Stimulated activated CD8-positive, alpha-beta memory T cell treated with anti-CD3 and anti-CD28 coated beads, Interleukin-12 subunit alpha, Interleukin-12 subunit beta, amount 100 ng/mL, for 4 hours (primary cell): Measurements from ENCODE around the gene GALNT10.

Experiments used
- DNase-seq: peaks from one replicate; pipeline ENCODE4 v3.0.0-alpha.2; 2020; ENCODE audit warnings: low read depth

GALNT10 gene

GRCh38 chr5:154295551-154295950, 105.0 kb downstream of the GALNT10 start:
- no peak for DNase-seq

DNA sequence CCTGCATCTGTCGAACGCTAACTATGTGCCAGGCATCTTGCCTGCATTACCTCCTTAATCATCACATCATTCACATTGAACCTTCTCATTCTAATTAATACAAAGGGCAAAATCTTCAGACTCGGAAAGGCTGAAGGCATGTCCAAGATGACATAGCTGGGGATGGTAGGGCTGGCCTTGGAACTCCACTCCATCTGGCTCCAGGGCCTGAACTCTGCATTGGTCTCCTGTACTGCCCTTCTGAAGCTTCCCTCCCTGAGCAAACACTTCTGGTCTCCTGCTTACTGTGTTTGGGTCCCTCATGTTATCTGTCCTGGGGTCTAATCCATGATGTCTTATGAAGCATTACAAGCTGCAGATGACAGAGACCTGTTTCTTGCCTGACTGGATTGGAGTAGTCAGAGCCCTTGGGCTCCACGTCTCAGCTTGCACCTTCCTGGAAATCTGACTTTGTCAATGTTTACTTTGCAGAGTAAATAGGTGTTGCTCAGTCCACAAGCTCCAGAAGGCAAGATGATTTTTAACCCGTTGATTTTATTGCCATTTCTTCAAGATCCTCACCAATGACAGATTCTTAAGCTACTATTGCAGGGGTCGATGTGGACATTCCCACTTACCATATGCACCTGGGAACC, 106.1 kb downstream of the GALNT10 start:
- DNase-seq: no peak

DNA sequence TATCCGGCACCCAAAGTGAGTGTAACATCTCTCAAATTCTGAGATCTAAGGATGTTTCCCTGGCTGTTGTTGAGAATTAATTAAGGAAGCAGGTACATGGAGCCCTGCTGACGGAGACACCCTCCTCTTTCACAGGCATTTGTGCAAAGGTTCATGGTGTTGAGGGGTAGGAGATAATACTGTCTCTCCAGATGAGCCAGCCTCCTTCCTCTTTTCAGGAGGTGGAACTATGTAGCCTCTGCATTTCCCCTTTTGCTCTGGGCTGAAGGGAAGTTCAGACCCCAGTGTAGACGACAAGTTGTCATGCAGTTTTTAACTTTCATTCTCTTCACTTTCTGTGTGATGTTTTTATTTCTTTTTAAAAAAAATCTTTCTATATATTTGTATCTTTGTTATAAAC, 107.5 kb downstream of the GALNT10 start:
- DNase-seq: no peak

DNA sequence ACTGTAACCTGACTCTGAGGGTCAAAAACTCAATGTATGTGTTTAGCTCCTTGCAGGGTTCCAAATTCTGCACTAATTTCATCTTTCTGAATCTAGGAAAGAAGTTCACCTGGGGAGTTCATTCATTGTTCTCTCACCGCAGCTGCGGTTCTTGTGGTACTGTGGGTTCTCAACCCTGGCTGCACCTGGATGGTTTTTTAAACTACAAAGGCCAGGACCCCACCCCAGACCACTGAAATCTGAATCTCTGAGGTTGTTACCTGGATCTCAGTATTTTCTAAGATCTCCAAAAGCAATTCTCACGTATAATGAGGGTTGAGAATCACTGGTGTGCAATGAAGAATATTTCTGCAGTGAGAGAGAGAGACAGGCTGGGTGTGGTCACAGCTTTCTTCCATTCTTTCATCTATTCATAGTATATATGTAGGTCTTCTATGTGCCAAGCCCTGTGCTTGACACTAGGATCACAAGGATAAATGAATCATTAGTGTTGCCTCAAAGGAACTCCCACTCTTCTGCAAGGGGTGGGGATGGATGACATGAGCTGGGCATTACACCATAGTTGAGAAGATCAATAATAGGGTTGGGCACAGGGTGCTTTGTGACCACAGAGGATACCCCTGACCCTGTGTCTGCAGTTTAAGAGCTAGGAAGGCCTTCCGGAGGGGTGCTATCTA, 109.8 kb downstream of the GALNT10 start:
- no peak for DNase-seq

DNA sequence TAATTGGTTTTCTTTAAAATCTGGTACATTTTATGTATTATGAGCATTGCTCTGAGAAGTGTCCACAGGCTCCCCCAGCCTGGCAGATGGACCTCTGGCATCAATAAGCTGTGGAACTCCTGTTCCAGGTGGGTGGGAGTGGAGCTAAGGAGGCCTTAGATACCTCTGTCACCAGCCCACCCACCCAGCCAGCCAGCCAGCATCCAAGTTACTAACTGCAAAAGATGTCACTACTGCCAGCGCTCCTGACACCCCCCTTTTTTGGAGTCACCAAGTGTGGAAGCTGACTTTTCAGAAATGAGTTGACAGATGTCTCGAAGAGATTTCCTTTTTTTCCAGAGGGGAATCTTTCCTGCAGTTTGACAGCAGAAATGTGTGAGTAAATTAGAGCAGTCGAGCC, 111.2 kb downstream of the GALNT10 start:
- DNase-seq: no peak

- DNase-seq: no peak
Measured at GRCh38 chr5:154302161-154302560, 111.6 kb downstream of the GALNT10 start.

GRCh38 chr5:154303133-154303532, 112.6 kb downstream of the GALNT10 start:
- DNase-seq: no peak

DNA sequence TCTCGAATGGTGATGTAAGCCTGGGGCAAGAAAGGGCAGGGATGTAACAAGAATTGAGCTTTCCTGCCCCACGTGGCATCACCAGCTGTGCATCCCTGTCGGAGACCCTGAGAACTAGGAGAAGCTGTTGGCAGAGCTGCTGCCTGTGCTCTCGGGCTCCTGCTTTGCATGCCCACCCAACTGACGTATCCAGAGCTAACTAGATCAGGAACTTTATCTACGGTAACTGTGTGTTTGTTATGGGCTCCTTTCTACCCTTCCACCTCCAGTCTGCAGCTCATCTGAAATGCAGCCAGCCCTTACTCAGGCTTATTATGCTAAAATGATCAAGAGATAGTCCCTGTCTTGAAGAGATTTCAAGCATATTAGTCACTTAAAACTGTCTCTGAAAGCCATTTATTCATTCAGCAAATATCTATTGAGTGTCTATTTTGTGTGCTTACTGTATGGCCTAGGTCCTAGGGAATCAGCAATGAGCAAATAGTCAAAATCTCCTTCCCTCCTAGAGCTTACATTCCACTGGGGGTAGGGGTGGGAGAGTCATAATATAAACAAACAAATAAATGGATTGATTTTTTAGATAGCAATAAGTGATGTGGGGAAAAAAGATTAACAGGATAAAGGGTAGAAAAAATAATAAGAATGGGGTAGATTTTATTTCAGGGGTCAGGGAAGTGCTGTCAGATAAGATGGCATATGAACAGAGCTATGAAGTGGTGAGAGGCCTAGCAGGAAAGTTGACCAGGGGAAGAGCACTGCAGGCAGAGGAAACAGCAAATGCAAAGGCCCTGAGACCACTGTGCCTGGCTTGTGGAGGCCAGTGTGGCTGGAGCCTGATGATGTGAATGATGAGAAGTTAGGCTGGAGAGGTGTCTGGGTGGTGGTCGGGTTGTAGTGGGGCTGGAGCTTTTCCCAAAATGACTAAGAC, 118.2 kb downstream of the GALNT10 start:
- no peak for DNase-seq

GRCh38 chr5:154309371-154309745, 118.8 kb downstream of the GALNT10 start:
- no peak for DNase-seq

DNA sequence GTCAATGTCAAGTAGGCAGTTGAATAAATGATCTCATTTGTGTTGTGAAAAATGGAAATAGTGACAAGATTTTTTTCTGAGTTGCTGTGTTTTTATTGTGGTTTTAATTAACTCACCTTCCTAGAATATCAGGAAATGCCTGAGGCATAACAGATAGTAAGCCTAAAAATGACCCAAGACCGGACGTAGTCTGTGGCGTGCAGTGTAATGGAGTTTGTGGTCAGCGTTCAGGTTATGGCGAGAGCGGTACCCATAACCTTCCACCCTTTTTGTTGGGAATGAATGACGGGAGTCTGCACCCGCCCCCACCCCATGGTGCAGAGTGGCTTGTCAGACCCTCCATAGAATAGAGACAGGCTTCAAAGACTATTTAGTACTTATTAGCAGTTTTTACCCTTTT, 119.3 kb downstream of the GALNT10 start:
- DNase-seq: no peak

- DNase-seq: no peak
Measured at GRCh38 chr5:154311362-154311761, 120.8 kb downstream of the GALNT10 start.

GRCh38 chr5:154312000-154312399, 121.5 kb downstream of the GALNT10 start:
- no peak for DNase-seq

DNA sequence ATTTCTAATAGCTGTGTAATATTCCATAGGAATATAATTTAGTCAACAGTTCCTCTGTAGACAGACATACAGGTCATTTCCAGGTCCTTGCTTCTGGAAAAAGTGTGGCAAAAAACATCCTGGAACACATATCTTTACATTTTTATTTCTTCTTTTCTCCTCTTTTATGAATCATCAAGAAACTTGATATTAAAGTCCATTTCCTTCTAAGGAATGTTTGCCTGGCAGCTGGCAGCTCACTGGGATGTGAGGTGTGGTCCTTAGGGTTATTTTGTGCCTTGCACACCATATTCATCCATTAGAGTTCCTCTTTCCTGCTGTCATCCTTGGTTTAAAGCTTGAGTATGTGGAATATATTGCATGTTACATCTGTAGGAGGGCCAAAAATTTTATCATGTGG, 122.0 kb downstream of the GALNT10 start:
- no peak for DNase-seq

GRCh38 chr5:154313360-154314017, 123.0 kb downstream of the GALNT10 start:
- no peak for DNase-seq

GRCh38 chr5:154315196-154315595, 124.7 kb downstream of the GALNT10 start:
- no peak for DNase-seq

- DNase-seq: no peak
Measured at GRCh38 chr5:154315756-154316155, 125.2 kb downstream of the GALNT10 start.

DNA sequence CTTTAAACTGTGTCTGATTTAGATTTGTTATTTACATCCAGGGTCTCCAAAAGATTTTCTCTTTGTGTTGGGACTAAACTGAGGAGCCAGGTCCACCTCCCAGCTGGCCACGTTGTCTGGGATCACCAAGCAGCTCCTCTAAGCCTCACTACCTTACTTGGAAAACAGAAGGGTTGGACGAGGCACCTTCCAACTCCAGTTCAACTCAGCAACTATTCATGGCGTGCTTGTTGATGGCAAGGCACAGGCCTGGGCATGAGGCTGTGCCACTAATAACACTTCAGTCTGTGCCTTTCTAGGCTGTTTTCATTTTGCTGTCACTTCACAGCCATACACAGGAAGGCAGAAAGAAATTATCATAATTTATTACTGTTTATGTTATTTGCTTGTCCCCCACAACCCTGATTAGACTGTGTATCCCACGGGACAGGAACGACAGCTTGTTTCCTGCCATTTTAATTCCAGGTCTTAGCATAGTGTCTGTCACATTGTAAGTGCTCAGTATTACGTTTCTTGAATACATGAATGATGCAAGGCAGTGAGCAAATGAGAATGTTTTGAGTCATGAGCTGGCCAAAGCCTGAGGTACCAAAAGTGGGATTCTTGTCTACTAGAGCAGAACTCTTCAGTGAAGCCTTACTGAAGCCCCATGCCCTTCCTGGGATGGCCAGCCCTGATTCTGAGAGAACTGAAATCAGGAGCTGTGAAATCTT, 125.8 kb downstream of the GALNT10 start:
- no peak for DNase-seq

DNA sequence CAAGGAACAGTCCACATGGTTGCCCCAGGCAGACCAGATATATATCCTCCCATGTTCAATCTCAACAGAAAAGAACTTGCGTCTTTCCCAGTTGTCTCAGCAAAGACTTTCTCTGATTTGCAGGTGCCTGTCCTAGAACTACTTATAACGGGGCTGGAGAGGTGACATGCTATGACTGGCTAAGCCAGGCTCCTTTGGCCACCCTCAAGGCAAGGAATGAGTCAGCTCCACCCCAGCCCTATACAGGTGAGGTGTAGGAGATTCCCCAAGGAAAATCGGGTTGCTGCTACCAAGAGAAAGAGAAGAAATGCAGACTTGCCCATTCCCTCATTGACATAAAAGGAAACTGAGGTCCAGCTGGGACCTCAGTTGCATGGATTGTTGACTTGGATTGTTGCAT, 127.4 kb downstream of the GALNT10 start:
- no peak for DNase-seq

- no peak for DNase-seq
Measured at GRCh38 chr5:154318691-154319090, 128.2 kb downstream of the GALNT10 start.

DNA sequence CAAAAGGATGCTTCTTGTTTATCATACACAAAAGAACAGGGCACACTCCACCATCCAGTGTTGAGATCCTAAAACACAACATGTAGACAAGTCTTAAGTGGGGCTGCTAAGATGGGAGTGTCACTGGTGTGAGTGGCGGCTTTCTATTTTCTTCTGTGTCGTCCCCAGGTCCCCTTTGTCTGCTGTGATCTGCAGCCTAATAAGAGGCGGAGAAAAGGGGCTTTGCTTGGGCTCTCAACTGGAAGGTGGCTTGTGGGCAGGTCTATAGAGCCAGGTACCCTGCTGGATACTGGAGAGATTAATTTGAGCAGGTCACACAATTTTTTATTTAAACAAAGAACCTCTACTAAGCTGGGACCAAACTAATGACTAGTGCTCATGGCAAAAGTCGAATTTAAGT, 129.2 kb downstream of the GALNT10 start:
- DNase-seq: no peak

DNA sequence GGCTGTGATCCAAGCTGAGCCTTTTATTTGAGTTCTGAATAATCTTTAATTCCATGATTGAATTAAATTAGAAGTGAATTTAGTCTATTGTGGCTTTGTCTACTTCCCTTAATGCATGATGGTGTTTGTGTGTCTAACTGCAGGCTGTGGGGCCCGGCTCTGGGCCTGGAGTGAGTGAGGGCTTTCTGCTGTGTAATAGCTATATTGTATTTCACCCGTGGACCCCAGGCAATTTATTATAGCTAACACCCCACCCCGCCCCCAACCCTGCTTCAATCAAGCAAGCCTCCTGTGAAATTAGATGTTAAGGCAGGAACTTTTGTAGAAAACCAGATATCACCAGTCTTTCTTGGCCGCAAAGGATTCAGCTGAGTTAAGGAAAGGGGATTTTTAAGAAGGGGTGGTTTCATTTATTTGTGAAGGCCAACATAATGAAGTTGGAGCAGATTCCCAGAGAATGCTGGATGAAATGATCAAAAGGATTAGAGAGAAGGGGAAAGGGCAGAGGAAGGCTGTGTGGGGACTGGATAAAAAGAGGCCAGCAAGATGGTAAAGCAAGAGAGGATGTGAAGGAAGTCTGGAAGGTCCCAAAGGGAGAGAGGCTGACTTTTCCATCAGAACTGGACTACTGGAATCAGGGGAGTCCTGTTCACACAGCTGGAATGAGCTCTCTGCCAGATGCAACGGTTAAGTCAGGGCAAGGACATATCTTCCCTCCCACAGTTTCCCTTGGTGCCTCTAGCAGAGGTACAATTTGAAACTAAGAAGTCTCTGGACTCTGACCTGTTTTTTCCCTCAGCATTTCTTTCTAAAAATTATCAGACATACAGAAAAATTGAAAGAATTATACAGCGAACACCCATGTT, 129.9 kb downstream of the GALNT10 start:
- DNase-seq: no peak
